HG03097 (cell line): ENCODE measurements around the gene CCDC194.
"Not testable (repeated sequence)": the region's sequence is repeated elsewhere in the genome, so short reads cannot be mapped to it uniquely, and the experiment has no call there.

ENCODE experiments used
- ATAC-seq: cut with Tn5 transposase; IDR thresholded peaks from one replicate; pipeline ENCODE4 v1.9.1; 2021; ENCODE audit not compliant: unreplicated experiment, low FRiP score

Gene CCDC194

DNA sequence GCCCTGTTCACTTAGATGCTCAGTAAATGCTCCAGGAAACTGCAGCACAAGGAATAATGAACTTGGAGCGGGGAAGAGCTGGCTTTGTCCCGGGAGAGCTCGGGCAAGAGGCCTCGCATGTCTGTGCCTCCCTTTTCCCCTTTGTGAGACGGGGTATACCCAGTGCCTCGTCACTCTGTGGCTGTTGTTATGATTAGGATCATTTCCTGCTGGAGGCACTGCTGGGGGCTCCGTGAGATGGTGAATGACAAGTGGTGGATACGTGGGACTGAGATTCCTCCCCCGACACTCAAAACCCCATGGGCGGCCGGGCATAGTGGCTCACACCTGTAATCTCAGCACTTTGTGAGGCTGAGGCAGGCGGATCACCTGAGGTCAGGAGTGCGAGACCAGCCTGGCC, 15.7 kb downstream of the CCDC194 start:
- ATAC-seq, result no peak

GRCh38 chr19:17376935-17377600, 16.9 kb downstream of the CCDC194 start, which contains the start of gene PLVAP:
PLVAP (minus strand) TSS chr19:17377342; CDS start chr19:17377288, 54 bp downstream.
- no peak for ATAC-seq

GRCh38 chr19:17370026-17370587, 23.9 kb downstream of the CCDC194 start:
- ATAC-seq, result no peak

- no peak for ATAC-seq
Observed at GRCh38 chr19:17365361-17365760, 28.6 kb downstream of the CCDC194 start.

DNA sequence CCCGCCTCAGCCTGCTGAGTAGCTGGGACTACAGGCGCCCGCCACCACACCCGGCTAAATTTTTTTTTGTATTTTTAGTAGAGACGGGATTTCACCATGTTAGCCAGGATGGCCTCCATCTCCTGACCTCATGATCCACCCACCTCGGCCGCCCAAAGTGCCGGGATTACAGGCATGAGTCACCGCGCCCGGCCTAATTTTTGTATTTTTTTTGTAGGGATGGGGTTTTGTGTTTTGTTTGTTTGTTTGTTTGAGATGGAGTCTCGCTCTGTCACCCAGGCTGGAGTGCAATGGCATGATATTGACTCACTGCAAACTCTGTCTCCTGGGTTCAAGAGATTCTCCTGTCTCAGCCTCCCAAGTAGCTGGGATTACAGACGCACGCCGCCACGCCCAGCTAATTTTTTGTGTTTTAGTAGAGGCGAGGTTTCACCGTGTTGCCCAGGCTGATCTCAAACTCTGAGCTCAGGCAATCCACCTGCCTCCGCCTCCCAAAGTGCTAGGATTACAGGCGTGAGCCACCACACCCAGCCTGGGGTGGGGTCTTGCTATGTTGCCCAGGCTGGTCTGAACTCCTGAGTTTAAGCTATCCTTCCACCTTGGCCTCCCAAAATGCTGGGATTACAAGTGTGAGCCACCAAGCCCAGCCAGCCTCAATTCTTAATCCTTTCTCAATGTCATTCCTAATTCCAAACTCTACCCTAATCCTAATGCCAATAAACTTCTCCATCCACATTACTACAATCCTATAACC, 30.0 kb downstream of the CCDC194 start:
- not testable (repeated sequence) for ATAC-seq

GRCh38 chr19:17359905-17360800, 33.8 kb downstream of the CCDC194 start:
- ATAC-seq, result no peak

DNA sequence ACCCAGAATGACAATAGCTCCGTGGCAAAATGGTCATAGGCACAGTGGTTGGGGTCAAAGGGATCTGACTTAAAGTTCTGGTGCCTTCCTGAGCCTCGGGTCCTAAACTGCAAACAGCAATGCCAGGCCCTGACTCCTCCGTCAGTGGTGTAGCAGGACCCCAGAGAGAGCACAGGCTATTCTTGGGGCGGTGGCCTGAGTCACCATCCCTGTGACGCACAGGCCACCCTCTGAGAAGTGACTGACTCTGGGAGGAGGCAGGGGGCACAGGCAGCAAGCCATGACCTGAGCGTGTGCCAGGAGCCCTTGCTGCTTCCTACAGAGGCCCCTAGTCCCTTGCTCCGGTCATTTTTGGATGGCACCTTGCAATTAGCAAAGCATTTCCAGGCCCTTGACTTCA, 35.6 kb downstream of the CCDC194 start:
- ATAC-seq, result no peak

DNA sequence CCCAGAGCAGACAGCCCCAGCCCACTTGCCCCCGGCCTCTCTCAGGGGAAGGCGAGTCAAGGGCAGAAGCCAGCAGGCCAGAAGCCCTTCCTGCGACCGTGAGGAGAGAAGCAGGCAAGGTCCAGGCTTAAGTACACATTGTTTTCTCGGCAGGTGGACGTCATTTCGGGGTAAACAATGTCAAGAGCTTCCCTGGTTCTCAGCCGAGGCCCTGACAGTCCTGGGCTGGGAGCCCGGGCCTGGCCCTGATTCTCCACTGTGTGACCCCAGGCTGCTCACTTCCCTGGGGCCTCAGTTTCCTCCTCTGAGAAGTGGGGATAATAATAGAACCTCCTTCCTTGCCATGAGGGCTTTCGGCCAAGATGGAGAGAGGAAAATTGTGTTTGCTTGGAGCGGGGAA, 36.3 kb downstream of the CCDC194 start:
- no peak for ATAC-seq

DNA sequence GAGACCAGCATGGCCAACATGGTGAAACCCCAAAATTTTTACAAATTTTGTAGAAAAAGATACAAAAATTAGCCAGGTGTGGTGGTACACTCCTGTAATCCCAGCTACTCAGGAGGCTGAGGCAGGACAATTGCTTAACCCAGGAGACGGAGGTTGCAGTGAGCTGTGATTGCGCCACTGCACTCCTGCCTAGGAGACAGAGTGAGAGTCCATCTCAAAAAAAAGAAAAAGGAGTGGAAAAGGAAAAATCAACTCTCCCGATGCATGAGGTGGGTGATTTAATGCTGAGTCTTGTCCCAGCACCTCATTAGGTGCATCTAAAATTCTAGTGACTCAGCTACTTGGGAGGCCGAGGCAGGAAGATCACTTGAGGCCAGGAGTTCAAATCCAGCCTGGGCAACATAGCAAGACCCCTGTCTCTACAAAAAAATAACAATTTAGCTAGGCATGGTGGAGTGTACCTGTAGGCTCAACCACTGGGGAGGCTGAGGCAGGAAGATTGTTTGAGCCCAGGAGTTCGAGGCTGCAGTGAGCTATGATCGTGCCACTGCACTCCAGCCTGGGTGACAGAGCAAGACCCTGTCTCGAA, 36.8 kb downstream of the CCDC194 start:
- no peak for ATAC-seq

DNA sequence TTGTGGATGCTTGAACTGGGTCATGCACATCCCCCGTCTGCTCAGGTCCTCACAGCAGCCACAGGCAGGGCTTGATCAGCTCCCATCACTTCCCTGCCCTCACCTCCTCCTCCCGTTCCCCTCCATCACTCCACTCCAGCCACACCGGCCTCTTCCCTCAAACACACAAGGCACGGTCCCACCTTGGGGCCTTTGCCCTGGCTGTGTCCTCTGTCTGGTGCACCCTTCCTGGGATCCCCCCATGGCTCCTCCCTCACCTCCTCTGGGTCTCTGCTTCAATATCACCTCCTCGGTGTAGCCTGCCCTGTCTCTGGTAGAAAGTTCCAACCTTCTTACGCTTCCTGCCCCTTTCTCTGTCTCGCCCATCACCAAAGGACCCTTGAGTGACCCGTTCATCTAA, 40.6 kb downstream of the CCDC194 start:
- ATAC-seq, result no peak

DNA sequence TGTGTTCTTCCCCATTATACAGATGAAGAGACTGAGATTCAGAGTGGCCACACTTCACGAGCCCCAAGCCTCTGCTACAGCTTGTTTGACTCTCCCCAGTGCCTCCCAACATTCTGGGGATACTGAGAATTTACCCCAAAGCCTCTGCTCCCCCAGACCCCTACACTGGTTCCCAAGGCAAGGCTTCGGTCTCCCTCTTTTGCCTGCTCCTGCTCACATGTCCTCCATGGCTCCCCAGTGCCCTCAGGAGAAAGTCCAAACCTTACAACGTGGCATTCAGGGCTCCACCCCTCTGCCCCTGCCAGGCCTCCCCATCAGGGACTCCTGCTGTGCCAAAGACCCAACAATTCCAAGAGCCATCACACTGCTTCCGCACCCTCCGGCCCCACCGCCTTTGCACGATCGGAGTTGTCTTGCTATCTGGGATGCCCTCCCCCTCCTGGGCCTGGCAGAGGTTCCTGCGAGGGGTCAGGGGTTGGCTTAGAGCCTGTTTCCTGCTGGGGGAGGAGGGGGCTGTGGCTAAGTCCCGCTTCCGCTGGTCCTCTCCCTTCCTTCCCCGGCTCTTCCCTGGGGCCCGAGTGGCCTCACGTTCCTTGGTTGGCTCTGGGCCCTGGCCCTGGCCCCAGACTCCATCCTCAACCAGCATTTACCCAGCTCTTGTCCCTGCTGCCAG, 41.3 kb downstream of the CCDC194 start:
- ATAC-seq, result no peak

GRCh38 chr19:17351815-17352435, 42.1 kb downstream of the CCDC194 start:
- ATAC-seq, result no peak

DNA sequence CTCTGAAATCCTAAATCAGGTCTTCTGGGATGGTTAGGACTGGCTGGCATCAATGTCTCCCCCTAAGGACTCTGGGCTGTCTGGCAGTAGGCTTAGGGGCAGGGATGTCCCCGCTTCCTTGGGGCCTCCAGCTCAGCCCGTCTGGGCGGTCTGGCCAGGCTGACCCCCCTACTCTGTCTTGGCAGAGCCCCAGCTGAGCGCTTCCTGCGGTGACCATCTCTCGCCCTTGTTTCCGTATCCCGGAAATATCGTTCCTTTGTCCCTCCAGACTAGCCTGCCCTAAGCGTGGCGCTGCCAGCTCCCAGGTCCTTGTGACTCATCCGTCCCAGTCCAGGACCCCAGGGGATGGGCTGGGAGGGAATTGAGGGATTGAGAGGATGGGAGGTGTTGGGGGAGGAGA, 45.3 kb downstream of the CCDC194 start:
- ATAC-seq, result no peak

DNA sequence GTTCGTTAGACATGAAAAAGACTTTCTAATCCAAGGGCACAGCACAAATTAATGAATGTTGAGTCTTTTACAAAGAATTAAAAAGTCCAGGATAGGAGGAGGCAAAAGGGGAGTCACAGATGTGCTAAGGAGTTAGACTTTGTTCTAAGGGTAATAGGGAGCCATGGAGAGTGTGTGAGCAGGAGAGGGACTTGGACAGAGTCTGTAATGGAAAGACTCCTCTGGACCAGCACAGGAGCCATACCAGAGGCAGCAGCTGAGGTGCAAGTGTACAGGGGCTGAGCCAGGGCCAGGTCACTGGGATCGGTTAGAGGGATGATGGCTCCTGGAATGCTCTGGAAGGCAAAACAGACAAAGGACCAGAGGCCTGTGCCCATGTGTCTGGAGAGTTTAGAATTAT, 46.1 kb downstream of the CCDC194 start:
- ATAC-seq, result no peak

DNA sequence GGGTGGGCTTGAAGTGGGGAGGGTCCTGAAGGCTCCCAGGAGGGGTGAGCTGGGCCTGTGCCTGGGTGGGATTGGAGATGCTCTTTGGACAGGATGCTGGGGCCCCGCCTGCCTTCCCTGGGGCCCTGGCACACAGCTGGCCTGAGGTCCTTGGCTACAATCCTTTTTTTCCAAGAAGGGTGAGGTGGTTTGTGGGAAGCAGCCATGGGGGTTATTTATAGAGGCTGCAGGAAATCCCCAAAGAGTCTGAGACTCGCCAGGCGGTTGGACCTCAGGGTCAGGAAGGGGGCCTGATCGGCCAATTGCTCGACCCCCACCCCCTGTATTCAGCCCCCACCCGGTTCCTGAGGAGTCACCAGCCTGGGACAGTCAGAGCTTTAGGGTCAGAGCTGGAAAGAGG, 46.6 kb downstream of the CCDC194 start:
- no peak for ATAC-seq

DNA sequence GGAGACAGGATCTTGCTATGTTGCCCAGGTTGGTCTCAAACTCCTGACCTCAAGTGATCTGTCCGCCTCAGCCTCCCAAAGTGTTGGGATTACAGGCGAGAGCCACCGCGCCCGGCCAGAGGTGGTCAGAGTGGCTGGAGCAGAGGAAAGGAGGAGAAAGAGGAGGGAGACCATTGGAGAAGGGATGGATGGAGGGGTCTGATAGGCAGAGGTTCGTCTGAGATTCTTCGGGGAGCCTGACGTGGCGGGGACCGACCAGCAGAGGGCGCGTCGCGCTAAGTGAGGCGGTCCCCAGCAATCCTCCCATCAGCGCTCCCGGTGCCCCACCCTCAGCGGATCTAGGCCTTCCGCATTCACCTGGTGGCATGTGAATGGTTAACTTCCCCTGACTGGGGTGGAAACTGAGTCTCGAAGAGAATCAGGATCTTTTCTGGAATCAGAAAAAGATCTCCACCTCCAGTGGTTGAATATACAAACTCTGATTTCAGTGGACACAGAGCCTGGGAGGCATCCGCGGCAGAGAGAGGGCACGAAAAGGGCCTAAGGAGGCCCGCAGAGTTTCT, 47.8 kb downstream of the CCDC194 start:
- no peak for ATAC-seq

DNA sequence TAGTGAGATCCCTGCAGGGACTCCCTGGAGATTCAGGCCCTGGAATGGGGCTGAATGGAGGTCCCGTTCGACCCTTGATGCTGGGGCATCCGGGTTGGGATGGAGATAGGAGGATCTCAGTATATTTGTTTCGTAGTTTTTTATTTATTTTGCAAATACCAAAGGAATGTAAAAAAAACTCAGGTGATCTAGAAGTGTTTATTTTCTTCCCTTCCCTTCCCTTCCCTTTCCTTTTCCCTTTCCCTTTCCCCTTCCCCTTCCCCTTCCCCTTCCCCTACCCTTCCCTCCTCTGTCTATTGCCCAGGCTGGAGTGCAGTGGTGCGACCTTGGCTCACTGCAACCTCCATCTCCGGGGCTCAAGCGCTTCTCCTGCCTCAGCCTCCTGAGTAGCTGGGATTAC, 52.2 kb downstream of the CCDC194 start:
- ATAC-seq, result no peak

DNA sequence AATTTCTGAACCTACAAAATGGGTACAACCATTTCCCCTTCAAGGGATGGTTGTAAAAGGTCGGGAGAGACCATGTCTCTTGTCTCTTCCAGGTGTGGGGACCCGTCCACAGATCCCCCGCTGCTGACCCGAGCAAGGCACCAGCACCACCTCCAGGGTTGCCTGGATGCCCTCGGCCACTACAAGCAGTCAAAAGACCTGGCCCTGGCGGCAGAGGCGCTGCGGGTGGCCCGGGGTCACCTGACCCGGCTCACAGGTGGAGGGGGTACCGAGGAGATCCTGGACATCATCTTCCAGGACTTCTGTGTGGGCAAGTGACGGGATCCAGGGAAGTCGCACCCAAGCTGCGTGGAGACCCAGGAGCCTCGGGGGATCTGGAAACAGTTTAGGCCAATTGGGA, 52.6 kb downstream of the CCDC194 start:
- no peak for ATAC-seq

- no peak for ATAC-seq
Observed at GRCh38 chr19:17340871-17341357, 53.1 kb downstream of the CCDC194 start.
